B cell (primary cell): ENCODE results near the gene NR3C2.

ENCODE experiments used
- CTCF ChIP-seq: fragments of 200-600 bp; IDR thresholded peaks from one replicate; pipeline ENCODE4 v1.8.0; 2022; ENCODE audit warnings: antibody characterized with exemption, mild to moderate bottlenecking
- EZH2 ChIP-seq: IDR thresholded peaks from 2 replicates; pipeline ENCODE4 v1.6.1; 2012; ENCODE audit warnings: borderline replicate concordance, low read depth, mild to moderate bottlenecking, moderate library complexity, low read length; ENCODE audit not compliant: insufficient read depth, poor library complexity, severe bottlenecking

DNA sequence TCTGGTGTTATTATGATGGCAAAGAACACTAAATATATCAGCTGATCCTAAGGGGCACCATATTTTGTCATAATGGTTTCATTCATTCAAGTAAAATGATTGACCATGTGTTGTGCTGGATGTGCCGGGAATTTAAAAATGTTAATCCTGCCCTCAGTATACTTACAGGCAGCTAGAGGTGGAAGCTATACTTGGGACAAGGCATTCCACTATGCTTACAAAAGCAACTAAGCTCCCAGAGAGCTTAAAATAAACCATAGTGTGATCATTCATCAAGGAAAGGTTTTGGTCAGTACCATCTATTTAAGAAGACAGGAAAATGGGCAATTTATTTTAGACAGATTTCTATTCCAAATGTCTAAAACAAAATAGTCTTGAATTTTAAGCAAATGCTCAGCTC is 46.4 kb downstream of the NR3C2 start:
- TF ChIP-seq EZH2 (no peak), CTCF (no peak)
